ENCODE results near the gene TBC1D22A.

TBC1D22A gene

DNA sequence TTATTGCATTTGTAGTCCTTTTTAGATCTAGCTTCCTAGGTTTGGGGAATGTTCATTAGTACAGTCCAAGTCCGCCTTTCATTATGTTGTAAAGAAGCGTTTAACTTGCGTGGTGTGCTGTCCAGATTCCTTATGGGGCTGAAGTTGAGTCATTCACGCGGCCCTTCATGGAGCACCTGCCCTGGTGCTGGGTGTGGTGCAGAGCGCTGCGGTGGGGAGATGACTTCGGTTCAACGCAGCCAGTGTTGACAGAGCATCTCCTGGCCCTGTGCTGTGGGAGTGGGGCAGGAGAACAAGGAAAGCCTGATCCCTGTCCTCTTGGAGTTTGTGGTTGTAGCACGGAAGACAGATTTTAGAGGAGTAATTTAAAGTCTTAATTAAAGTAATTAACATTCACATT, 152.0 kb downstream of the TBC1D22A start:
- DNase-seq: no peak

DNA sequence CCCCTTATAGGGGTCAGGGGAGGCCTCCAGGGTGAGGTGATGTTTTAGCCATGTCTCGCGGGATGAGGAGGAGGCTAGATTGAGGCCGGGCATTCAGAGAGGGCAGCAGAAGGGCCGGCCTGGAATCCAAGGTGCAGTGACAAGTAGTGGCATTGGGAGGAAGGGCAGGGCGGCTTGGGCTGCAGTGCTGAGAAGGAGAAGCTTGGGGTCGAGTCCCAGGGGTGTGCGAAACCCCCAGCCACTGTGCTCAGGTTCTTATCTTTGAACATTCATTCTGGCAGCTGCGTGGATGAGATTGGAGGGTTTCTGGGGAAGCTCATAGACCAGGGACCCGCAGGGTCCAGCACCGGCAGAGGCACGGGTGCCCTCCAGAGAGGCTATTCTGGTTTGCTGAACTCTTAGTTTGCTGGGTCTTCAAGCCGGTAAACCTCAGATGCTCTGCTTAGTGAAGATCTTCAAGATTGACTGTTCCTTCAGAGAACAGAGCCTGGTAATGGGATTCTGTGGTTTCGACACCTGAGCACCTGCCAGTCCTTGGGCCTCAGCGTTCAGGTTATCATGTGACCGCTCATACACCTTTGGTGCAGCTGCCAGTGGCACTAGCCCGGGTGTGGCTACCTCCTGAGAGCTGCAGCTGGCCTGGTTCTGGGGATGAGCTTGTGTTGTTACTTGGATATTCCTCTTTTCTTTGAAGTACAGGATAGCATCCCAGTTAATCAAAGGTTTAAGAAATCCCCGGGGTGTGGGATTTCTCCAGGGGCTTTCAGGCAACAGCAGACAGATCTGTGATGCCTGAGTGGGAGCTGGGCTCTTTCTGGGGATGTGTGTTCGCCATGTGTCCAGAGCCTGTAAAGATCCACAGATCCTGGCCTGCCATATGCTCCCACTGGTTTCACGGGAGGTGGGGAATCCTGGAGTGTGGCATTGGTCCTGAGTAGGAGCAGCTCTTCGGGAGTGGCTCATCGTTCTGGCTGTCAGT, 152.8 kb downstream of the TBC1D22A start:
- no peak for DNase-seq

DNA sequence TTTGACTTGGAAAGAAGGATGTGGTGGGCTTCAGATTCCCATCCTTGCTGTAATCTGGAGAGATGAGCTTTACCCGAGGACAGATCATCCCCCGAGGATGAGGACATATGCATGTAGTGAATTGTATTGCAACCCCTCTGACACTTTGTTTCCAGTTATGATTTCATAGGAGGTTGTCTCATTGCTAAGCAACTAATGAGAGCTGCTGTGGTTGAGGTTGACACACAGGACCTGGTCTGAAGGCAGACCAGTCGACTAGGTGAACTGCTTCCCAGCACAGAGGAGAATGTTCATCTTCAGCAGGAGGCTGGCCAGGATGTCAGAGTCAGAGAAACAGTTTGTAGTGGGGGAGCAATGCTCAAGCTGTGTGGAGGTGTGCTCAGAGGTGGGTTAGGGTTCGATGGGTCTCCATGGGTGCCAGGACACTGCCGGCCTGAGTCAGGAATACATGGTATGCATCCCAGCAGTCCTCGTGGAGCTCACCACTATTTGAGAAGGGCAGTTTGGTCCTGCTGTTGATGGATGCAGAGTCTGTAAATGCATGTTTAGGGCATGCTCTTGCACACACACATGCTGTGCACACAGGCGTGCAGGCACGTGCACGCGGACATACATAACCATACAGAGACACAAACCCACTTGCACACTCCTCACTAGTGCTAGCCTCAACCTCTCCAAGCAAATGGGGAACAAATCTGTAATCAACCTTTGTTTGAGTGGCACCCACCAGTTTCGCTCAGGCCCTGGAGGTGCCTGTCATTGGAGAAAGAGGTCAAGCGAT, 153.7 kb downstream of the TBC1D22A start:
- DNase-seq: no peak

DNA sequence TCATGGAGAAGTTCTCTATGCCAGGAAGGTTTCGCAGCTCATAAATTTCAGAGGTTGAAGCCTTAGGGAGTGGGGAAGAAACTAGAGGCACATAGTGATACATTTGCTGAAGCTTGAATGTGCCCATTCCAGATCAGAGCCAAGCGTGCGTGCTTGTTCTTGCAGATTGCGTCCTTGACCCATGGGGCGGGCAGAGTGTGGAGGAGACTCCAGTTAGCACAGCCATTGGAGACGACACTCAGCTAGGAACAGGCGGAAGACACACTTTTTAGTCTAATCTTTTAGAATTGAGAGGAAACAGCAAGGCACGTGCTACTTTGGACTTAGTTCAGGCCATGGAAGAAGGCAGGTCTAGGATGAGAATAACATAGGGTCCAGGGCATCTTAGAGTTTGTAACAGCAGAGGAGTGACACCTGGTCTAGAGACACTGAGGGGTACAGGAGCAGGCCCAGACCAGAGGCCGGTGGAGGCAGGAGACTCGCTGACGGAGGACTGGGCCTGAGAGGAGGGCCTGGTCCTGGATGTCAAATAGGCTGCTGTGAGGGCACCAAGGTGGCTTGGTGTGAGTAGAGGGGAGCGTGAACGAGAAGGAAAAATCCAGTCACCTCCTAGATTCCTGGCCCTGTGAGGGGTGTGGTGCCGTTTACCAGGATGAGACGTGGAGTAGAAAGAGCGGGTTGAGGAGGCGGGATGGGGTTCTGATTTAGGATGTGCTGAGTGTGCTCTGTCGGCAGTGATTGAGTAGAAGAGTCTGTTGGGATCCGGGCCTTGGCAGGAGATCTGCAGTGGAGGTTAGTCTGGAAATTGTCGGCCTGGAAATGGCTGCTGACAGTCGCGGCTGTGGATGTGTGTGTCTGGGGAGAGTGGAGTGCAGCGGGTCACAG, 154.7 kb downstream of the TBC1D22A start:
- no peak for DNase-seq

DNA sequence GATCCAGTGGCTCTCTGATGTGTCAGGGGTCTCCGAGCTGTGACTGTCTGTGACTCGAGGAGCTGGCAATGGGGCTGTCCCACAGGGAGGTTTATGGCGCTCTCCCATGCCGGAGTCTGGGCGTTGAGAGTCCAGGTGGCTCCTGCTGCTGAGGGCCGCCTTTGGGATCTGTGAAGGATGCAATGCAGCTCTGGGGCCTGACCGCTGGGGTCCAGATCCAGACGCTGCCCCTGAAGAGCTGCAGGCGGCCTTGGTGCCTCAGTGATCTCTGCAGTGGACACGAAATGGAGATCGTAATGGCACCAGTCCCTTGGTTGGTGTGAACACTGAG, 155.3 kb downstream of the TBC1D22A start:
- no peak for DNase-seq

DNA sequence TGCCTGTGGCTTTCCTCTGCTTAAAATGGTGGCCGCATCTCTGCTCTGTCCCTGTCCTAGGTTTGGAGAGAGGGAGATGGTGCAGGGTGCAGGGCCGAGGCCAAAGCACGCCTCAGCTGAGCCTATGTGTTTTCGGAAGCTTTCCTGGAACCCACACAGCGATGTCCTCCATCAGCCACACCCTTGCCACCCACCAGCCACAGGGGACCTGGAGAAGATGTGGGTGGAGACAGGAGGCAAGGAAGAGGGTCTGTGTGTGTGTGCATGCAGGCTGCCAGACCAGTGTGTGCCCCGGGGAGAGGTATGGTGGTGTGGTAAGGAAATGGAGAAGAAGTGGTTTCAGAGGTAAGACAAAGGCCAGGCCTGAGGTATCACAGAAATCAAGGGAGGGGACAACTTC, 155.7 kb downstream of the TBC1D22A start:
- no peak for DNase-seq

DNA sequence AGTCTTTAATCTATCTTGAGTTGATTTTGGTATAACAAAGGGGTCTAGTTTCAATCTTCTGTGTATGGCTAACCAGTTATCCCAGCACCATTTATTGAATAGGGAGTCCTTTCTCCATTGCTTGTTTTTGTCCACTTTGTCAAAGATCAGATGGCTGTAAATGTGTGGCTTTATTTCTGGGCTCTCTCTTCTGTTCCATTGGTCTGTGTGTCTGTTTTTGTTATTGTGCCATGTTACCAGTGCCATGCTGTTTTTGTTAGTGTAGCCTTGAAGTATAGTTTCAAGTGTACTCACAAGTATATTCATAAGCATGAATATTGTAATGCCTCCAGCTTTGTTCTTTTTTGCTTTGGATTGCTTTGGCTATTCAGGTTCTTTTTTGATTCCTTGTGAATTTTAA, 159.6 kb downstream of the TBC1D22A start:
- DNase-seq: no peak

DNA sequence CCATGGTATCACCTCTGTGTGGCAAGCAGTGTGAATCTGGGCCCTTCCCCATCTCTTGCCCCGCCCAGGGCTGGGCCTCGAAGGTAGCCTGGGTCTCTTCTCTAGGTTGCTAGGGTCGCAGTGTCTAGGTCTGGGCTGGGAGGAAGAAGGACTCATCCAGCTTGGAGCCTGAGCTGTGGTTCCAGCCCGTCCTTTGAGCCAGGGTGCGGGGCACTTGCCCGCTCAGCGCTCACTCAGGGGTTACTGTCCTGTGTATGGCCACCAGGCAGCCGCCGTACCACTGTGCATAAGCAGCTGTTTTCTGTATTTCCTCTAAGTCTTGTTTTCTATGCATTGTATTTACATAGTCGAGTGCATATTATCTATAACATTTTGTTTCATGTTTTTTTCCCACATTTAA, 160.9 kb downstream of the TBC1D22A start:
- DNase-seq: no peak

DNA sequence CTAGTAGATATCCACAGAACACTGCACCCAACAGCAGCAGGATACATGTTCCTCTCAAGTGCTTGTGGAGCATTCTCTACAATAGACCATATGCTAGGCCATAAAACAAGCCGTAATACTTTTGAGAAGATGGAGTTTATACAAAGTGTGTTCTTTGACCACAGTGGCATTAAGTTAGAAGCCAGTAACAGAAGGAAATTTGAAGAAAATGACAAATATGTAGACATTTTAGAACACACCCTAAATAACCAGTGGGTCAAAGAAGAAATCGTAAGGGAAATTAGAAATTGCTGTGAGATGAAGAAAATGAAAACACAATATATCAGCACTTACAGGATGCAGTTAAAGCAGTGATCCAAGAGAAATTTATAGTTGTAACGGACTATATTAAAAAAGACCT, 163.4 kb downstream of the TBC1D22A start:
- no peak for DNase-seq

DNA sequence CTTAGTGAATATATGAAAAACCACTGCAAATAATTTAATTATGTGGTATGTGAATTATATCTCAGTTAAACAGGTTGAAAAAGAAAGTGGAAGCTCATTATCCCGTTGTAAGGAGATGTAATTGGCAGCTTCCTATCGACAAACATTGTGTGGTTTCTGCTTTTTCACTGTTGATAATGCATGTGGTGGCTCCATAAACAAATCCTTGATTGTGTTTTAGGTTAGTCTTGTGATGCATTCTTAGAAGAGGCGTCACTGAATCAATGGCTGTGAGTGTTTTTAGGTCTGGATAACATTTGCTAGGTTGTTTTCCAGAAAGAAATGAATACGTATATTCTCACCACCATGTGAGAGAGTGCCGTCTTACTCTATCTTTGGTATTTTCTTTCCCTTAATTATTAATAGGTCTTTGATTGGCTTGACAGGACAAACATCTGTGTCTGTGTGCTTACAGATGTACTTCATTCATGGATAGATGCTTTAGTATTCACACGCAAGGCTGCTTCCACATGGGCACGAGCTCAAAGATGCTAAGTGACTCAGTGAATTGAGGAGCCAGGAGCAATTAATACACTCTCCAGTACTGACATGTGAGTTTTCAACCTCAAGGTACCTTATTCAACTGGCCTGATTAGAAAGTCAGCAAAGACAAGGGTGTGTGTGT, 166.7 kb downstream of the TBC1D22A start:
- DNase-seq: no peak

DNA sequence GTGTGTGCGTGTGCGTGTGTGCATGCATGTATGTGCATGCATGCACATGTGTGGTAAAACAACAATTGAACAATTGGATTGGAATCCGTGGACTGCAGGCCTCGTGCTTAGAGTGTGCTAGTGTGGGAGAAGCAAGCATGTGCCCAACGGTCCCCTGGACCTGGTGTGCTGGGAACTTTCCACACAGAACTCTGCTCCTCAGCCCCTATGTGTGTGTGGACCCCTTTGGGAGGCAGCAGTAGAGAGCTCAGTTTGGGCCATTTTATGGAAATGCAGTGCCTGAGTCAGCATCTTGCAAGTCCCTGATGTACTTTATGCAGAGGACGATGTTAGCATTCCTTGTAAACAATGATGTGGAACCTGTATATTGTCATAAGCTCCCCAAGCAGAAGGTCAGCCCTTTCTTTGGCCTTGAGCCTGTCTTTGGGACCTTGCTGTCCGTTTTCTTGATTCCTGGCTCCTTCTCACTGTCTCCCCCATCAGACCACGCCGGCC, 167.3 kb downstream of the TBC1D22A start:
- no peak for DNase-seq

DNA sequence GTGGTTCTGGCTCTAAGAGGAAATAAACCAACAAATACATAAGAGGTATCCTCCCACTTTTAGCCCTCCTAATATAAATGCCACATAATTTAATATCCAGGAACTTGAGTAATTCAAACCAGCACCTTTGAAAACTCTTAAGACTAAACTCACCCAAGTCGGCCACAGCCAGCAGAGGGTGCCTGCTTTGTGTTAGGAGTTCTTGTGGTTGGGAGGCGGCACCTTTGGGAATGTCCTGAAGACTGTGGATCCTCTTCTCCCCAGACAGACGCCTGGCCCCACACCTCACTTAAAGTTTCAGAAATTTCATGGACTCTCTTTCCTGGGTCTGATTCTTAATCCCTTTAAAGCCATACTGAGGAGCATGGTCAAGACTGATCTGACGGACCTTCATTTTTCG, 169.0 kb downstream of the TBC1D22A start:
- no peak for DNase-seq

DNA sequence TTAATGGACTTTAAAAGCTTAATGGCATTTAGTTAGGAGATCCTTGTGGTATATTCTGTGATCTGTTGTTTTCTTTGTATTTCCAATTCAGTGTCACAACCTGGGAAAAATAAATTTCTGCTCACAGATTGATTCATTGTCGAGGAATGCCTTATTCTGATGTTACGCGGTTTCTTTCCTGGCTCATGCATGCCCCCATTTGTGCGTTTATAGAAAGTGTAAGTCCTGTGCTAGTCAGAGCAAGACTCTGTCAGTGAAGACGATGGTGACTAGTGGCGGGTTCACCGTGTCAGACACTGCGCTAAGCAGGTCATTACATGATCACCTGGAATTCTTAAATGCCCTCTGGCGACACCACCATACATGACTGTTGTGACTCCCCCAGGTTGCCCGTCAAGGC, 169.4 kb downstream of the TBC1D22A start:
- DNase-seq: no peak

DNA sequence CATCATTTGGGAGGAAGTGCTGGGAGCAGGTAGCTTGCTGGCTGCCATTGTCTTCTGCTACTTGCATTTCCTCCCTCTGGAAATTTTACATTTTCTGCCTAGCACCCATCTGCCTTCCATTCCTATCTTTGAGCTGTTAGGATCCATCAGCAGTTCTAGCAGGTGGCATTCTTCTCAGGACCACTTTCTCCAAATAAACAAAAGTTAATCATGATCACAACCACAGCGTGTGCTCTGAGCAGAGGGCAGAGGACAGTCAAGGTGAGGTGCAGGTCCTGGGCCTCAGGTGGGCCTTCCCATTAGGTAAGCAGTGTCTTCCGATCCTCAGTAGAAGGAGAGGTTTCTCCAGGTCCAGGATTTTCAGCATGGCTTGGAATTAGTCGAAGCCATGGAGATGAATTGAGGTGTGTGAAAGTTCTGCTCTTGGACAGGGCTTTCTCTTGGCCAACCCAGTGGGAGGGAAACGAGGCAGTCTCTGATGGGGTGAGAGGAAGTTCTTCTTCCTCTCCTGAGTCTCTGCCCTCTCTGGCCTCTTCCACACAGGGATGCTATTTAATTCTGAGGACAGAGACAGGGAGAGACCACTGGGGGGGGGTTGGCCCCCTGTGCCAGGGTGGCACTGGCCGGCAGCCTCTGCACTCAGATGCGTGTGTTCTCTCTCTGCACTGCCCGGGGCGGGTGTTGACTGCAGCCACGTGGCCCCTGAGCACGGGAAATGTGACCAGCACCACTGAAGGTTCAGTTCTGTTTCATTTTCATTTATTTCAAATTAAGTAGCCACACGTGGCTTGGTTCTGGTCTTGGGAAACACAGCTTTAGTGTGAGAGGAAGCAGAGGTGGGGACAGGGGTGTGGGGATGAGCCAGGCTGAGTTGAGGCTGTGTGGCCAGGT, 170.8 kb downstream of the TBC1D22A start:
- no peak for DNase-seq

DNA sequence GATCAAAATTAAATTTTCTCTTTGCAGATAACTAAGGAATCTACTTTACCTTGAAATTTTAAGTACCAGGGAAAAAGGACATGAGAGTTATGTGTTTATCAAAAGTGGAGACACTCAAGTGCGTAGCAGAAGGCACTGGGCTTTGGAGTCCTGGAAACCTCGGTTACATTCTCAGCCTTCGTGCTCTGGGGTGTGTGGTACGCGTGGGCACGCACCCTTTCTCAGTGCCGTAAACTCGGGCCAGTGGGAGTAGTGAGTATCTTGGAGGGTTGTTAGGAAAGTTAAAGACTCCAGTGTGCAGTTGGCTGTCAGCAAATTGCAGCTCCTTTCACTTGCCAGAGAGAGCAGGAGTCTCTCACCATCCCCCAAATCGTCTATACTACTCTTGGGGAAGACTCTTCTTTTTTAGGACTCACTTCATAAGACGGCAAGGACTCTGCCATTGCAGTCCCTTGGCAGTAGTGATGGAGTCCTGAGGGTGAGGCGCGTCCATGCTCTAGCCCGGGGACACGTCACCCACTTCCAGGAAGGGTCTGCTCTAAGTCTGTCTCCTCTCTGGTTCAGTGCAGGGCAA, 171.8 kb downstream of the TBC1D22A start:
- no peak for DNase-seq

DNA sequence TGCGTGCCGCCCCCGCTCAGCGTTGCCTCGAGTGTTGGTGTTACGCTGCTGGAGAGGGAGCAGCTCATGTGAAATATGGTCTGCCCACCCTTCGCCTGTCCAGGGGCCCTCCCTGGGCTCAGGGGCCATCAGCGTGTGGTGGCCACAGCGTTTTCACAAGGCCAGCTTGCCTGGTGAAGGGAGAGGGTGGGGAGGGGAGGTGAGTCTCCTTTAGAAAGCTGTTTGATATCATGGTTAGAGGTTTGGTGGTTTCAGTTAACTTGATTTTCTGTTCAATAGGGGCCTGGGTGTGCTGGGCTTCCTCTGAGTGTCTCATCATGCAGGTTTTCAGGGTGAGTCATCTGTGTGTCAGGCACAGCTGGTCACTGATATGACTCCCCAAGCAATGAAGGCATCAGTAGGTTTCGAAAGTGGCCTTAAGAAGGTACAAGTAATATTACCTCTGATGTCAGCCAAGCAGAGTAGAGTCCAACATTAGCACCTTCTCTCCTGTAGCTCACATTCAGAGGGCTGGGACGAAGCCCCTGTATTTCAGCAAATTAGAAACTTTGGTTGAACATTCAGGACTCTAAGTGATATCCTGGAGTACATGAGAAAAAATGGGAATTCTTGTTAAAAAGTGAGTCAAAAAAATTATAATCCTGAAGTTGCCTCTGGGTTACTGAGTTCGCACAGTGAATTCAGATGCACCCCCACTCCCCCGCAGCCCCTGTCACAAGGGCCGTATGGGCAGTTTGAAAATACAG, 172.5 kb downstream of the TBC1D22A start:
- DNase-seq: peak; percentile 91

DNA sequence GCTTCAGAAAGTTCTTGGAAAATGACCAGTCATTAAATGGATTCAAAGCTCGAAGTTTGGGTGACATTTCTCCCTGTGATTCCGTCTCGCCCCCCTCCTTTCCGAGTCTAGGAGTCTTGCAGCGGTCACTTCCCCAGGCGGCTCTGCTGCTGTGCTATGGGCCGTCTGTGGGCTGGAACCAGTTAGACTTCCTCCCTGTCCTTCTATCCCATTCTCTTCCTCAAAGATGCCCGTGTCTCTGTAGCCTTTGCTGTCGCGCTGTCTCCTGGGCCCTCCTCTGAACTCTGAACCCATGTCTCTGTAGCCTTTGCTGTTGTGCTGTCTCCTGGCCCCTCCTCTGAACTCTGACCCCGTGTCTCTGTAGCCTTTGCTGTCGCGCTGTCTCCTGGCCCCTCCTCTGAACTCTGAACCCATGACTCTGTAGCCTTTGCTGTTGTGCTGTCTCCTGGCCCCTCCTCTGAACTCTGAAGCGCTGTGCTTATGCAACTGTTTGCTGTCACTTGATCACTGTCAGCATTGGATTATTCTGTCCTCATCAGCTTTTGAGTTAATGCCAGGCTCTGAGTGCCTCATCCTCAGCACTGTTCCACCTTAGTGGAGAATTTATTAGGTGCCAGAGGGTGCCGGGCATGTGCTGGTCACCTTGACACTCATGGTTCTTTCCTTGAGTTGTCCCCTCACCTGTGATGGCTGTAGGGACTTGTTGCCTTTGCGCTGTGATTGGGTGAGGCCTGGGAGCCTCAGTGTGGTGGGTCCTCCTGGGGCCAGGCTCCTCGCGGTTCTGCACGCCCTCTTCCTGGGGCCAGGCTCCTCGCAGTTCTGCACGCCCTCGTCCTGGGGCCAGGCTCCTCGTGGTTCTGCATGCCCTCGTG, 173.3 kb downstream of the TBC1D22A start:
- peak; percentile 22 for DNase-seq

DNA sequence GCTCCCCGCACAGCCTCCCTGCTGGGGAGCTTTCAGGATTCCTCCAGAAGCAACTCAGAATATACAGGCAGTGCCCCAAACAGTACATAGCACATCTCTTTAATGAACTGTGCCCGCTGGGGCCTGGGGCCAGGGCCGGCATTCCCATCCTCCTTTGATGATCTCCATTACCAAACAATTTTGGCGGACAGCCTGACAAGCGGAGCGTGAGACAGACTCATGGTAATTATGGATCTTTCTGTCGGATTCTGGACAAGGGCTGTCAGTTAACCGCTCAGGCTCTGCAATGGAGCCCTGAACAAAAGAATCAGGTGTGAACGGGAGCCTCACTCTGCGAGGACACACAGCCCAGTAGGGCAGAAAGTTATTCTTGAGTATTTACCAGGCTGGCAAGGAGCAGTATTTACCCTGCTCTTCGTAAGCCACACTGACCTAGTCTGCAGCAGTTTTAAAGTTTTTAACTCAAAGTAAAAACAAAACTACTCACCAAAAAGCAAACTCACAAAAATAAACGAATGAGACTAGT, 174.0 kb downstream of the TBC1D22A start:
- no peak for DNase-seq

DNA sequence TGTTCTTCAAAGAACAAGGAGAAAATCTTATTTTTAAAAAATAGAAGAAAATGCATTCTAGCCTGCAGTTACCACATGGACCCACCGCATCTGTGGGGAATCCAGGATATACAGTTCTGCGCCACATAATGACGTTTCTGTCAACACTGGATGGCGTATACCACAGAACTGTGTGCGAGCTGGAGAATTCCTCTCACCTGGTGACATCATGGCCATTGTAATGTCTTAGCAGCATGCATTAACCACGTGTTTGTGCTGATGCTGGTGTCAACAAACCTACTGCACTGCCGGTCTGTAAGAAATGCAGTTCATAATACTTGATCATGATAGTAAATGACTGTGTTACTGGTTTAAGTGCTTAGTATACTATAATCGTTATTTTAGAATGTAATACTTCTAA, 174.7 kb downstream of the TBC1D22A start:
- no peak for DNase-seq

All from hematopoietic multipotent progenitor cell treated with erythropoietin and hydrocortisone succinate and interleukin-3 and kit ligand, for 4 days (in vitro differentiated cells).